Osteocyte (in vitro differentiated cells): ENCODE data around the gene ZNF609. TPM values are rescaled to one million over a fixed set of nuclear protein-coding genes. Genes with fewer than 3 reads are reported as not detected.

ENCODE experiments used
- DNase-seq: peaks from one replicate; pipeline ENCODE4 v3.0.0; 2021; ENCODE audit warnings: mixed read lengths; ENCODE audit not compliant: unreplicated experiment; ENCODE audit errors: extremely low spot score
- H3K27ac Mint-ChIP-seq: one replicate; pipeline ENCODE4 v1.8.0; 2021; ENCODE audit warnings: mild to moderate bottlenecking, mixed read lengths; ENCODE audit not compliant: unreplicated experiment
- H3K27me3 Mint-ChIP-seq: one replicate; pipeline ENCODE4 v1.8.0; 2021; ENCODE audit warnings: mixed read lengths; ENCODE audit not compliant: unreplicated experiment
- H3K36me3 Mint-ChIP-seq: one replicate; pipeline ENCODE4 v1.8.0; 2021; ENCODE audit warnings: mixed read lengths; ENCODE audit not compliant: unreplicated experiment
- H3K4me1 Mint-ChIP-seq: one replicate; pipeline ENCODE4 v1.8.0; 2021; ENCODE audit warnings: mixed read lengths; ENCODE audit not compliant: unreplicated experiment
- H3K4me3 Mint-ChIP-seq: one replicate; pipeline ENCODE4 v1.8.0; 2021; ENCODE audit warnings: mild to moderate bottlenecking, moderate library complexity, mixed read lengths; ENCODE audit not compliant: unreplicated experiment
- H3K9me3 Mint-ChIP-seq: one replicate; pipeline ENCODE4 v1.8.0; 2021; ENCODE audit warnings: mixed read lengths; ENCODE audit not compliant: unreplicated experiment
- total RNA-seq: library from RNA; stranded (reverse); gene quantifications from 2 replicates; pipeline ENCODE4 v1.2.1, GENCODE V29; 2021
- TF ChIP-seq, protein P1 (sequence below): fragments of 200-600 bp; sonication (generic); IDR thresholded peaks from 2 replicates; pipeline ENCODE4 v1.5.0; 2021; ENCODE audit warnings: antibody characterized with exemption, mild to moderate bottlenecking, moderate library complexity

ZNF609 gene
- total RNA-seq, 1 donor from 2014 or later: 31.7 TPM

DNA sequence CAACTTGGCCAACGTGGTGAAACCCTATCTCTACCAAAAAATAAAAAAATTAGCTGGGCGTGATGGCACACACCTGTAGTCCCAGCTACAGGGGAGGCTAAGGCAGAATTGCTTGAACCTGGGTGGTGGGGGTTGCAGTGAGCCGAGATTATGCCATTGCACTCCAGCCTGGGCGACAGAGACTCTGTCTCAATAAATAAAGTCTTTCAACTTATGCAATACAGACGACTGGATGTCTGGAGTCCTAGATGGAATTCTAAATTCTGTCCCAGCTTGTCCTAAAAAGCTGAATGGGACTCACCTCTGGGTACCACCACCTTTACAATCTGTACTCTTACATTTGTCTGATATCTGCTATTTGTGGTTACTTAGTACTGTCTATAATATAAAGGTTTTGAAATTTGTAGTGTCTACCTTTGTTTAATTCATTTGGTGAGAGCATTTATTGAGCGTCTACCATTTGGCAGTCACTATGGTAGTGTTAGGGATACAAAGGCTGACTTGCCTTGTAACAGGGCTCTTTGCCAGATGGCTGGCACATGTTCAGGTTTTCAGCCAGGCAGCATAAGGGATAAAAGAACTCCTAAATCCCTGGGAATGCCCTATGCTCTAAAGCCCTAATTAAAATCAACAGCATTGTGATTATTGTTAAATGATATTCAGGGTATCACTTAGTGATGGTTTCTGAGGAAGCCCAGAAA, 7.2 kb upstream of the ZNF609 start:
- TF ChIP-seq, protein P1, sequence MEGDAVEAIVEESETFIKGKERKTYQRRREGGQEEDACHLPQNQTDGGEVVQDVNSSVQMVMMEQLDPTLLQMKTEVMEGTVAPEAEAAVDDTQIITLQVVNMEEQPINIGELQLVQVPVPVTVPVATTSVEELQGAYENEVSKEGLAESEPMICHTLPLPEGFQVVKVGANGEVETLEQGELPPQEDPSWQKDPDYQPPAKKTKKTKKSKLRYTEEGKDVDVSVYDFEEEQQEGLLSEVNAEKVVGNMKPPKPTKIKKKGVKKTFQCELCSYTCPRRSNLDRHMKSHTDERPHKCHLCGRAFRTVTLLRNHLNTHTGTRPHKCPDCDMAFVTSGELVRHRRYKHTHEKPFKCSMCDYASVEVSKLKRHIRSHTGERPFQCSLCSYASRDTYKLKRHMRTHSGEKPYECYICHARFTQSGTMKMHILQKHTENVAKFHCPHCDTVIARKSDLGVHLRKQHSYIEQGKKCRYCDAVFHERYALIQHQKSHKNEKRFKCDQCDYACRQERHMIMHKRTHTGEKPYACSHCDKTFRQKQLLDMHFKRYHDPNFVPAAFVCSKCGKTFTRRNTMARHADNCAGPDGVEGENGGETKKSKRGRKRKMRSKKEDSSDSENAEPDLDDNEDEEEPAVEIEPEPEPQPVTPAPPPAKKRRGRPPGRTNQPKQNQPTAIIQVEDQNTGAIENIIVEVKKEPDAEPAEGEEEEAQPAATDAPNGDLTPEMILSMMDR: no peak
- no peak for DNase-seq
- no peak overlapping the region for H3K27ac Mint-ChIP-seq
- H3K36me3 Mint-ChIP-seq: peaks cover 27% of the 10 kb centered on the region
- H3K4me3 Mint-ChIP-seq: no peak overlapping the region
- peaks cover 5% of the 10 kb centered on the region for H3K4me1 Mint-ChIP-seq
- H3K9me3 Mint-ChIP-seq: no peaks in the 10 kb centered on the region
- H3K27me3 Mint-ChIP-seq: no peaks in the 10 kb centered on the region

DNA sequence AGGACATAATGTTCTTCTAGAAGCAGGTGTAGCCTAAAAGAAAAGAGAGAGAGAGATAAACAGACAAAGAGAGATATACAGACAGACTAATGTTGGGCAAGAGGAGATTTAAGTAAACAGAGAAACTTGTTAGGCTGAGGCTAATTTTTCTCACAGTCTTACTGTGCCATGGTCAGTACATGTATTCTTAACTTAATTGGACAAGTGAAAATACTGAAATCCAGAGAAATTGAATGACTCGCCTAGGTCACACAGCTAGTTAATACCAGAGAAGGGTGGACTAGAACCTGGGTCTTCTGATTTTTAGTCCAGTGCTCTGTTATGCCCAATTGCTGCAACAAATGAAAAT, 6.7 kb upstream of the ZNF609 start:
- no peak for DNase-seq
- Mint-ChIP-seq H3K27me3 (no peaks in the 10 kb centered on the region), H3K9me3 (no peaks in the 10 kb centered on the region), H3K4me1 (peaks cover 5% of the 10 kb centered on the region), H3K36me3 (peaks cover 24% of the 10 kb centered on the region), H3K27ac (no peak overlapping the region), H3K4me3 (no peak overlapping the region)
- TF ChIP-seq, protein P1: no peak

DNA sequence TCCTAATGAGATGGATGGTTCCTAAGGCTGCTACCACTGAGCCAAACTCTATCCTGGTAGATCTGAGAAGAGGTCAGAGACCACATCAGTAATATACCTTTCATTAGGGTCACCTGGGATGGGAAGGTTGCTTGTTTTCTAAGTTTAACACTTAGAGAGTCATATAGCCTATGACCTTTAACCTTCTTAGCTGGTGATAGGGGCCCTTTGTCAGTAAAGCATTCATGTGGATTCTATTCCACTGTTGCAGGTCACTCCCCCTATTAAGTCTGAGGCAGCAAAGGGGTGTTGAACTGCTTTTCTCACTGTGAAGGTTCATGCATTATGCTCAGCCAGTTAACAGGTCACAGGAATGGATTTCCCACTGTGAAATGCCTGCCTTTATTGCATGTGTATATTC, 6.1 kb upstream of the ZNF609 start:
- Mint-ChIP-seq H3K4me1 (peaks cover 6% of the 10 kb centered on the region), H3K36me3 (peaks cover 24% of the 10 kb centered on the region), H3K4me3 (no peak overlapping the region), H3K9me3 (no peaks in the 10 kb centered on the region), H3K27me3 (no peaks in the 10 kb centered on the region), H3K27ac (no peak overlapping the region)
- TF ChIP-seq, protein P1: no peak
- no peak for DNase-seq

DNA sequence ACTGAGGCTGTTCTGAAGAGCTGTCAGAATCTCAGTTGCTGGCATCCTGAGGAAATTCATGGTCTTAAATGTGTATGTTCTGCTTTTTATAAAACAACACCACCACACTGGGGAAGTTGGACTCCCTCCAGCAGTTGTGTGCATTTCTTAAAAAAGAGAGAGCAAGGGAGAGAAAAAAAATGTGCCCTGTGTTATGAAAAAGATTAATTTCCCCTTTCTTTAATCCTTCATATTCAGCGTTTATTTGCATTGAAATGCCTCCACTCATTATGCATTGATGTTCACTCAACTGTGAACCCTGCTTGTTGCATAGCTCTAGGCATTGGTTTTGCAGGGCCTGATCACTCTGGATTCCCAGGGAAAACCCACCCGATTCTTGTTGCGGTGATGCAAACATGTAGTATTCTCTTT, 4.4 kb upstream of the ZNF609 start:
- no peaks in the 10 kb centered on the region for H3K9me3 Mint-ChIP-seq
- H3K27ac Mint-ChIP-seq: no peak overlapping the region
- H3K4me1 Mint-ChIP-seq: peaks cover 17% of the 10 kb centered on the region
- no peaks in the 10 kb centered on the region for H3K27me3 Mint-ChIP-seq
- H3K36me3 Mint-ChIP-seq: peaks cover 21% of the 10 kb centered on the region
- DNase-seq: no peak
- TF ChIP-seq, protein P1: no peak
- H3K4me3 Mint-ChIP-seq: no peak overlapping the region

DNA sequence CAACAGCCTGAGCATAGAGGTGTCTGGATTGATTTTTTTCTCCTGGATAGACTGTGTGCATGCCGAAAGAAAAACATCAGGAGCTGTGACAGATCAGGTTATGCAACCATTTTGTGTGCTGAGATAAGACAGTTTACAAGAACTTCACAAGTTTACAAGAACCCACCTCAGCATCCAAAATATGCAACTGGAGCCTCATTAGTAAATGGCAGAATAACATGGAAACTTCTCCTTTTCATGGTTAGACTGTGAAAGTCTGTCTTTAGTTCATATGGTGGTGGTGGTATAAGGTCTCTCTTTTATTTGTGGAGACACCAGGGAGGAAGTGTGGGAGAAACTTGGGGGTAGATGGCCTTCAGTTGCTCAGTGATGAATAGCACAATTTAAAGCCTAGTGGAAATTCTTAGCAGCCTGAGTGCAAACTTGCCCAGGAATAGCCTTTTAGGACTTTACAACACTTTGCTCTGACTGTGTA, 3.7 kb upstream of the ZNF609 start:
- peaks cover 20% of the 10 kb centered on the region for H3K4me1 Mint-ChIP-seq
- no peaks in the 10 kb centered on the region for H3K27me3 Mint-ChIP-seq
- H3K27ac Mint-ChIP-seq: no peak overlapping the region
- DNase-seq: no peak
- H3K4me3 Mint-ChIP-seq: no peak overlapping the region
- H3K9me3 Mint-ChIP-seq: no peaks in the 10 kb centered on the region
- H3K36me3 Mint-ChIP-seq: peaks cover 21% of the 10 kb centered on the region
- TF ChIP-seq, protein P1: no peak
